ENCODE measurements around the gene CHAT.

CHAT gene

DNA sequence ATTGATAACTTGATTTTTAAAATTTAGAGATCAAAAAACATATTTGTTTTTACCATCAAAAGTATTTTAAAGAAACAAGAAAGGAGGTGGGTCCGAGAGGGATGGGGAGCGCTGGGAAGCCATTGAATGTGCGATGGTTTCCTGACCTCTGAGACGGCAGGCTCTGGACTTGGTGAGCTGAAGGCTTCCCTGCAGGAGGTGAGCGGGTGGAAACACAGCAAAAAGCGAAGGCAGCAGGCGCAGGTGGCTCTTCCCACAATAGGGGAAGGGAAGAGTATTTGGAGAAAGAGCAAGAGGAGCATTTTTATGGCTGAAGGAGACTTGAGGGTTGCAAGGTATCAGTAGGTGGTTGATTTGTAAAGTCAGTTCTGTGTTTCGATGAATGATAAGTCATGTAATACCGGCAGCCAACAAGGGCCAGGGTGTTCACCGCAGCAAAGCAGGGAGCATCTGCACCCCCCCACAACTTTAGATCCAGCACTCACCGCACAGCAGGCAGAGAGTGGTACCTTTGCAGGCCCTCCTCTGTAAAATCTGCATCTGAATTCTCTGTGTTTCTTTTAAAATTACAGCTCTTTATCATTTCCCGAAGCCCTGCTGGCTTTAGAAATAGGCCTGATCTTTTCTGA is 76.2 kb downstream of the CHAT start:
- no peak for DNase-seq

DNA sequence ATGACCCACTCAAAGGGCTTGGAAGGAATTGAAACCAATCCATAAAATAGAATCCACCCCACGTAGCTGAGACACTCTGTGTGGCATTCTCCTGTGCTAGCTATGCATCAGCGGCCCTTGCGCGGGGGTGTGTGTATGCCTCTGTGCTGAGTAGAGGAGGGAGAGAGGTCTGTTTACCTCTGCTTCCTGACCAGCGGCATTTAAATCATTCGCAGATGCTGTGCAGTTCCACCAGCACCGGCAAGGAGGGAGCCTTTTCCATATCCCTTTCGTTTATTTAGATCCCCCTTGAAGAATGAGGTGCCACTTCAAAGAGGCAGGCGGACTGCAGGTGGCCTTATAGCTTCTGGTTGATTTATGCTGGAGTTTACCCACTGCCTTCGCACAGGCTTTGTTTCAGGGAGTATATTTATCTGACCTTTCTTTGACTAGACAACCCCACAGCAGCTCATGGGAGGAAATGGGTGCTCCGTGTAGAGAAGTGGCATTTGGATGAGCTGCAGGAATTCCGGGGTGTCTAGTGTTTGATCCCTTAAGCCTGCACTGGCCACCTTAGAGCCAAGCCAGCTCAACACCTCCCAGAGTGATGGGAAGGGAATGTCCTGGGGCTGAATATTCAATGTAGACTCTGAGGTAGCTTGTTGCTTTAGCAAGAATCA is 77.0 kb downstream of the CHAT start:
- DNase-seq, result no peak

GRCh38 chr10:49691588-49691987 is 77.8 kb downstream of the CHAT start:
- no peak for DNase-seq

- no peak for DNase-seq
Measured at GRCh38 chr10:49694466-49694865, 80.6 kb downstream of the CHAT start.

- DNase-seq, result no peak
Measured at GRCh38 chr10:49696311-49696710, 82.5 kb downstream of the CHAT start.

DNA sequence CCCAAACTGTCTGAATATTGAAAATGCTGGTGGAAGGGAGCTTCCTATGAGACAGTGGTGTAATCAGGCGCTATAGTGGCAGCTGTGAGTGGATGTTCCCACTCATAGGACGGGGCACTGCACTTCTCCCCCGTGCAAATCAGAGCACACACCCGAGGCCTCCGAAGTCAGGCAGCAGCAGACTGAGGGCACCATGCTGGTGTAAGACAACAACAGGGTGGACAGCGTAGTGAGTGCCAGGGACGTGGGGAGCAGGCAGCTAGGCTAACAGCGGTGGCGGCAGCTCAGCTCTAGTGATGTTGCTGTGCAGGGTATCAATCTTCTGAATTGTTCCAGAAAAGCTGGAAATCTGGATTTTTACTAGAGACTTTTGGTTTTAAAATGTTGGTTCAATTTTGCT is 84.8 kb downstream of the CHAT start:
- DNase-seq, result no peak

DNA sequence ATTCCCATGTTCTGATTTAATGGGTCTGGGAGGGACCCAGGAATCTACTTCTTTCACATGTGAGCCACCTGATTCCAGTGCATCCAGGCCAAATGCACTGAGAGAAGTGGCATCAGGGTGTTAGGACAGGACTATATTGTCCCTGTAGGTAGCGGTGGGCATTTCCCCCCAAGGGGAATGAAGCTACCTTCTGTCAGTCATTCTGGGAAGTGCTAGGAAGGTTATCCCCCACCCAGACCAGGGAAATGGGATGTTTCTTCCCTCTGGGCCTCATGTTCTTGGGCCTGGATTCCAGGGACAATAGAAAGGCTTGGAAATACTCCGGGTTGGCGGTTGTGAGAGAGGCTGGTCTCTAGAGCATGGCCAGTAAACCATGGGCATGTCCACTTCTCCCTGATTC is 86.4 kb downstream of the CHAT start:
- no peak for DNase-seq

GRCh38 chr10:49700997-49701396 is 87.2 kb downstream of the CHAT start:
- DNase-seq, result no peak

DNA sequence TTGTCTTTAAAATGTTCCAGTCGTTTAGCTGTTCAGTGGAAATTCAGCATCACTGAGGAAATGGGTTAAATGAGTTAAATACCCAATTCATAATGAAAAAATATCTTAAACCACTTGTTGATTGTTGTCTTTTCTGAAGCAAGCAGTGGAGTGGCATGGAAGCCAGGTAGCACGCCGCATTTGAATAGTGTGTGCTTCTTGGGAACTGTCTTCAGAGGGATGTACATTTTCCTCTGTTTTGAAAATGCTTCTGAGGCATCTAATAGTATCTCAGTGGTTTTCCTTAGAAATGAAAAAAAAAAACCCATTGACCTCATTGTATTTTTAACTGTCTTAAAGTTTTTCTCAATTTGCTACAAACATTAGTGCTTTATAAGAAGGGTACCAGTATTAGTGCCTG is 93.7 kb downstream of the CHAT start:
- DNase-seq, result no peak

GRCh38 chr10:49709934-49710333 is 96.1 kb downstream of the CHAT start:
- DNase-seq, result no peak

DNA sequence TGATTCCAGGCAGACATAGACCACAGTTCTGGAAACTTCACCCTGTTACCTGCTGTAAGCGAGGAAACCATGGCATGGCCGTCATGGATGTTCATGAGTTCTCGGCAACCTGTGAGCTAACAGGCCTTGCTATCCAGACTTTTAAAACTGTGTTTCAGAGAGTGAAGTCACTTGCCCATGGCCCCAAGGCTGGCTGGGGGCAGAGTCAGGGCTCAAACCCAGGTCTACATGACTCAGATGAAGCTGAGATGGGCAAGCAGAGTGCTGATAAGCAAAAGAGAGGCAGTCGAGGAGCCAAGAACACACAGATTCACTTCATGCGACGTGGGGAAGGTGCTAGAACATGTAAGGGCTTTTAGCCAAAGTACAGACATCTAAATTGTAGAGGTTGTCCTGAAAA is 97.1 kb downstream of the CHAT start:
- no peak for DNase-seq

DNA sequence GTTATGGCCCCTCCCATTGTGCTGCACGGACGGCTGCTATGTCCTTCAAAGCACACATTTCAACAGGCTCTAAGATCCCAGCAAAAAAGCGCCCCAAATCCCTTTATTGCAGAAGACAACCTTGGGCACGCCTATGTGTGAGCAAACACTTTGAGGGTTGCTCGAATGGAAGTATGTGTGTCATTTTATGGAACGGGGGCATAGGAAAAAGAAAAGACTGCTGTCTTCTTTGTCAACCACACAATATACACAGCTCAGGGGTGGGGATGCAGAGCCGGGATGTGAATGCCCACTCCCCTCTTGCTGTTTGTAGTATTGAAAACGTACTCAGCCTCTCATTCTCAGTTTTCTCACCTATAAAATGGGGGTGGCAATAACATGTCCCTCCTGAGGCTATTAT is 97.6 kb downstream of the CHAT start:
- no peak for DNase-seq

DNA sequence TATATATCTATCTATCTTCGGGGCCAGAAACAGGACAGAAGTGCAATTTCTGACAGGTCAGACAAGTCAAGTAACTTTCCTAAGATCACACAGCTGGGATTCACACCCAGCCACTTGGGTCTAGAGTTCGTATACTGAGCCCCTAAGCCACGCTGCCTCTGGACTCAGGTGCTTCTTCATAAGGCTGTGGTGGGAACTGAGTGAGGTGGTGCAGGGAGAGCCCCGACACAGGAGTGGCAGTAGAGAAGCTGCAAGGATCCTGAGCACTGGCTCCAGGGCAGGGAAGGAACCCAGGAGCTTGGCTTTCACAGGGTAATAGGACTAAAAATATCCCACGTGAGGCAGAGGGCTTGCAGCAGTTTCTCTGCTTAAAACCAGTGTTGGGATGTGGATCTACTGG is 99.4 kb downstream of the CHAT start:
- DNase-seq, result no peak

All from left hindlimb (tissue), 1 donor.